Neural cell (in vitro differentiated cells): ENCODE data around the gene SLC25A18. TPM values are rescaled to one million over a fixed set of nuclear protein-coding genes. Genes with fewer than 3 reads are reported as not detected.

ENCODE experiments used
- H2AFZ ChIP-seq: fragments of 200-600, 300-800 bp; sonication (generic), shearing (Covaris generic); 2 replicates; pipeline ENCODE4 v1.6.0; 2014; ENCODE audit warnings: low read depth, mild to moderate bottlenecking, antibody characterized with exemption, low read length, moderate library complexity
- H3F3A ChIP-seq: fragments of 200-600 bp; shearing (Covaris generic); 2 replicates; pipeline ENCODE4 v1.6.1; 2016; ENCODE audit warnings: mild to moderate bottlenecking, moderate library complexity, mixed read lengths, antibody characterized with exemption, low read length; ENCODE audit not compliant: insufficient read depth, poor library complexity, severe bottlenecking
- H3K27ac ChIP-seq: fragments of 200-600, 300-800 bp; sonication (generic), shearing (Covaris generic); 2 replicates; pipeline ENCODE4 v1.5.1; 2014; ENCODE audit warnings: mild to moderate bottlenecking, low read length, moderate library complexity
- H3K27me3 ChIP-seq: fragments of 300-800, 200-600 bp; sonication (generic), shearing (Covaris generic); 2 replicates; pipeline ENCODE4 v1.6.0; 2014; ENCODE audit warnings: mild to moderate bottlenecking, low read depth, low read length, moderate library complexity; ENCODE audit not compliant: insufficient read depth
- H3K36me3 ChIP-seq: fragments of 300-800, 200-600 bp; sonication (generic), shearing (Covaris generic); 2 replicates; pipeline ENCODE4 v1.5.1; 2014; ENCODE audit warnings: mild to moderate bottlenecking, antibody characterized with exemption, low read length, moderate library complexity; ENCODE audit not compliant: insufficient read depth
- H3K4me2 ChIP-seq: fragments of 300-800, 200-600 bp; sonication (generic), shearing (Covaris generic); 2 replicates; pipeline ENCODE4 v1.6.0; 2014; ENCODE audit warnings: mild to moderate bottlenecking, low read length
- H3K4me3 ChIP-seq: fragments of 300-800, 200-600 bp; sonication (generic), shearing (Covaris generic); 2 replicates; pipeline ENCODE4 v1.5.1; 2014; ENCODE audit warnings: mild to moderate bottlenecking, low read length, moderate library complexity
- H3K79me2 ChIP-seq: fragments of 200-600 bp; shearing (Covaris generic); replicated peaks from 2 replicates; pipeline ENCODE4 v1.6.0; 2014; ENCODE audit warnings: mild to moderate bottlenecking, low read length, moderate library complexity; ENCODE audit not compliant: insufficient read depth
- H3K9ac ChIP-seq: fragments of 300-800, 200-600 bp; sonication (generic), shearing (Covaris generic); 2 replicates; pipeline ENCODE4 v1.6.1; 2016; ENCODE audit warnings: mild to moderate bottlenecking, low read length, mixed read lengths
- H3K9me2 ChIP-seq: fragments of 200-600 bp; shearing (Covaris generic); 2 replicates; pipeline ENCODE4 v1.6.1; 2016; ENCODE audit warnings: mild to moderate bottlenecking, low read length, mixed read lengths; ENCODE audit not compliant: insufficient read depth
- H3K9me3 ChIP-seq: fragments of 200-600, 300-800 bp; sonication (generic), shearing (Covaris generic); 2 replicates; pipeline ENCODE4 v1.6.1; 2016; ENCODE audit warnings: mild to moderate bottlenecking, mixed run types, low read length, moderate library complexity, mixed read lengths
- H4K20me1 ChIP-seq: fragments of 200-600 bp; shearing (Covaris generic); 2 replicates; pipeline ENCODE4 v1.6.1; 2016; ENCODE audit warnings: mild to moderate bottlenecking, mixed run types; ENCODE audit not compliant: insufficient read depth
- EP300 ChIP-seq: fragments of 450-650 bp; conservative IDR thresholded peaks from 2 replicates; pipeline ENCODE4 v1.6.1; 2014; ENCODE audit warnings: antibody characterized with exemption, mild to moderate bottlenecking, moderate library complexity; ENCODE audit not compliant: poor library complexity, severe bottlenecking
- EZH2 ChIP-seq: fragments of 200-600, 300-800 bp; shearing (Covaris generic), sonication (generic); IDR thresholded peaks from 2 replicates; pipeline ENCODE4 v1.6.1; 2014; ENCODE audit warnings: antibody characterized with exemption, low read length, borderline replicate concordance, mild to moderate bottlenecking; ENCODE audit not compliant: insufficient read depth, poor library complexity, severe bottlenecking
- MXI1 ChIP-seq: fragments of 450-650 bp; conservative IDR thresholded peaks from 2 replicates; pipeline ENCODE4 v1.6.1; 2014; ENCODE audit warnings: antibody characterized with exemption, mild to moderate bottlenecking; ENCODE audit not compliant: poor library complexity, severe bottlenecking
- POLR2AphosphoS5 ChIP-seq: IDR thresholded peaks from 2 replicates; pipeline ENCODE4 v1.6.1; 2012
- RAD21 ChIP-seq: fragments of 450-650 bp; conservative IDR thresholded peaks from 2 replicates; pipeline ENCODE4 v1.6.1; 2014; ENCODE audit warnings: antibody characterized with exemption, mild to moderate bottlenecking, moderate library complexity
- SMC3 ChIP-seq: fragments of 450-650 bp; conservative IDR thresholded peaks from 2 replicates; pipeline ENCODE4 v1.6.1; 2014; ENCODE audit warnings: antibody characterized with exemption, mild to moderate bottlenecking, moderate library complexity; ENCODE audit not compliant: poor library complexity
- TAF1 ChIP-seq: IDR thresholded peaks from 2 replicates; pipeline ENCODE4 v1.6.1; 2012; ENCODE audit warnings: low read depth
- polyA plus RNA-seq: library from polyadenylated mRNA; depleted of rRNA; stranded (reverse); fragments of >200 nt; gene quantifications from 2 replicates; pipeline ENCODE4 v1.2.3, GENCODE V29; 2014
- TF ChIP-seq, protein P1 (sequence below): fragments of 450-650 bp; IDR thresholded peaks from 2 replicates; pipeline ENCODE4 v1.5.1; 2014; ENCODE audit warnings: antibody characterized with exemption, mild to moderate bottlenecking, moderate library complexity; ENCODE audit not compliant: poor library complexity, severe bottlenecking
- TF ChIP-seq, protein P2 (sequence below): IDR thresholded peaks from 2 replicates; pipeline ENCODE4 v1.6.1; 2012; ENCODE audit warnings: borderline replicate concordance

SLC25A18 gene
- polyA plus RNA-seq, 1 donor from 2014 or later = 0.28 TPM

DNA sequence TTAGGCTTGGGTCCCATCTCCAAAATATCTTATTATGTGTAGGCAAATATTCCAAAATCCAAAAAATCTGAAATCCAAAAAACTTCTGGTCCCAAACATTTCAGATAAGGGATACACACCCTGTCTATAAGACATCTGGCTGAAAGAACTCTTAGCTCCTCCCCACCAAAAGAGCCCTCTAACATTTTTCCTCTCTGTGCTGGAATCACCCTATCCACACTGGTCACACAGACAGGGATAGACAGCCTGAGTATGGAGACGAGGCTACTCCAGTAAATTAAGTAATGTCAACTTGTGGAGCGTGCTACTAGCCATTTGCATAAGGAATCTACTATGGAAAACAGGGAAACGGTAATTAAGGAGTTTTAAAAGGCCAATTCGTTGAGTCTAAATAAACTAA is 40.4 kb downstream of the SLC25A18 start:
- no peak overlapping the region for H2AFZ ChIP-seq
- no peaks in the 10 kb centered on the region for H3K79me2 ChIP-seq
- no peak overlapping the region for H3K4me3 ChIP-seq
- H3K9me3 ChIP-seq = no peaks in the 10 kb centered on the region
- H3K9me2 ChIP-seq = no peaks in the 10 kb centered on the region
- H3K27ac ChIP-seq = no peak overlapping the region
- TF ChIP-seq TAF1 = no peak
- no peak for TF ChIP-seq RAD21
- TF ChIP-seq EP300 = no peak
- TF ChIP-seq, protein P1, sequence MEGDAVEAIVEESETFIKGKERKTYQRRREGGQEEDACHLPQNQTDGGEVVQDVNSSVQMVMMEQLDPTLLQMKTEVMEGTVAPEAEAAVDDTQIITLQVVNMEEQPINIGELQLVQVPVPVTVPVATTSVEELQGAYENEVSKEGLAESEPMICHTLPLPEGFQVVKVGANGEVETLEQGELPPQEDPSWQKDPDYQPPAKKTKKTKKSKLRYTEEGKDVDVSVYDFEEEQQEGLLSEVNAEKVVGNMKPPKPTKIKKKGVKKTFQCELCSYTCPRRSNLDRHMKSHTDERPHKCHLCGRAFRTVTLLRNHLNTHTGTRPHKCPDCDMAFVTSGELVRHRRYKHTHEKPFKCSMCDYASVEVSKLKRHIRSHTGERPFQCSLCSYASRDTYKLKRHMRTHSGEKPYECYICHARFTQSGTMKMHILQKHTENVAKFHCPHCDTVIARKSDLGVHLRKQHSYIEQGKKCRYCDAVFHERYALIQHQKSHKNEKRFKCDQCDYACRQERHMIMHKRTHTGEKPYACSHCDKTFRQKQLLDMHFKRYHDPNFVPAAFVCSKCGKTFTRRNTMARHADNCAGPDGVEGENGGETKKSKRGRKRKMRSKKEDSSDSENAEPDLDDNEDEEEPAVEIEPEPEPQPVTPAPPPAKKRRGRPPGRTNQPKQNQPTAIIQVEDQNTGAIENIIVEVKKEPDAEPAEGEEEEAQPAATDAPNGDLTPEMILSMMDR = no peak
- TF ChIP-seq, protein P2, sequence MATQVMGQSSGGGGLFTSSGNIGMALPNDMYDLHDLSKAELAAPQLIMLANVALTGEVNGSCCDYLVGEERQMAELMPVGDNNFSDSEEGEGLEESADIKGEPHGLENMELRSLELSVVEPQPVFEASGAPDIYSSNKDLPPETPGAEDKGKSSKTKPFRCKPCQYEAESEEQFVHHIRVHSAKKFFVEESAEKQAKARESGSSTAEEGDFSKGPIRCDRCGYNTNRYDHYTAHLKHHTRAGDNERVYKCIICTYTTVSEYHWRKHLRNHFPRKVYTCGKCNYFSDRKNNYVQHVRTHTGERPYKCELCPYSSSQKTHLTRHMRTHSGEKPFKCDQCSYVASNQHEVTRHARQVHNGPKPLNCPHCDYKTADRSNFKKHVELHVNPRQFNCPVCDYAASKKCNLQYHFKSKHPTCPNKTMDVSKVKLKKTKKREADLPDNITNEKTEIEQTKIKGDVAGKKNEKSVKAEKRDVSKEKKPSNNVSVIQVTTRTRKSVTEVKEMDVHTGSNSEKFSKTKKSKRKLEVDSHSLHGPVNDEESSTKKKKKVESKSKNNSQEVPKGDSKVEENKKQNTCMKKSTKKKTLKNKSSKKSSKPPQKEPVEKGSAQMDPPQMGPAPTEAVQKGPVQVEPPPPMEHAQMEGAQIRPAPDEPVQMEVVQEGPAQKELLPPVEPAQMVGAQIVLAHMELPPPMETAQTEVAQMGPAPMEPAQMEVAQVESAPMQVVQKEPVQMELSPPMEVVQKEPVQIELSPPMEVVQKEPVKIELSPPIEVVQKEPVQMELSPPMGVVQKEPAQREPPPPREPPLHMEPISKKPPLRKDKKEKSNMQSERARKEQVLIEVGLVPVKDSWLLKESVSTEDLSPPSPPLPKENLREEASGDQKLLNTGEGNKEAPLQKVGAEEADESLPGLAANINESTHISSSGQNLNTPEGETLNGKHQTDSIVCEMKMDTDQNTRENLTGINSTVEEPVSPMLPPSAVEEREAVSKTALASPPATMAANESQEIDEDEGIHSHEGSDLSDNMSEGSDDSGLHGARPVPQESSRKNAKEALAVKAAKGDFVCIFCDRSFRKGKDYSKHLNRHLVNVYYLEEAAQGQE = no peak
- no peak for TF ChIP-seq EZH2
- no peak for TF ChIP-seq POLR2AphosphoS5
- TF ChIP-seq SMC3 = no peak
- TF ChIP-seq MXI1 = no peak
- no peak overlapping the region for H3K4me2 ChIP-seq
- H4K20me1 ChIP-seq = no peaks in the 10 kb centered on the region
- no peaks in the 10 kb centered on the region for H3F3A ChIP-seq
- no peaks in the 10 kb centered on the region for H3K36me3 ChIP-seq
- H3K27me3 ChIP-seq = no peaks in the 10 kb centered on the region
- H3K9ac ChIP-seq = no peak overlapping the region

DNA sequence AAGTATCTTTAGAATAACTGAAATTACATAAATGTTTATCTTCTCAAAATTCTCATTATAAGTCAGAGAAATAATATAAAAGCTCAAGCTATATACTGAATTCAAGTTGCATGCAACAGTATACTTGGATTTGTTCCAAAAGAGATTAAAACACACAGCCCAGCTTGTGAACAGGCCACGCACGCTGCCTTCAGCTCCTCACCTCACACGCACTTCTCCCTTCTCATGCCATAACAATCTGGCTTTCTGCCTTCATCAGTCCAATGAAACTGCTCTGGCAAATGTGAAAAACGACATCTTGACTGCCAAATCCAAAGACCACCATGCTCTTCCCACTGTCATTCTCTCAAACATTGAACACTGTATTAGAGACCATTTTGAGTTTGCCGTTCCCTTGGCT is 43.2 kb downstream of the SLC25A18 start:
- Histone ChIP-seq H3K27ac (no peak overlapping the region), H3K4me2 (no peak overlapping the region), H2AFZ (no peak overlapping the region), H3K27me3 (no peaks in the 10 kb centered on the region), H3K79me2 (no peaks in the 10 kb centered on the region), H3K9me3 (no peaks in the 10 kb centered on the region), H3K9ac (no peak overlapping the region), H4K20me1 (no peaks in the 10 kb centered on the region), H3F3A (no peaks in the 10 kb centered on the region), H3K9me2 (no peaks in the 10 kb centered on the region), H3K36me3 (no peaks in the 10 kb centered on the region), H3K4me3 (no peak overlapping the region)
- TF ChIP-seq SMC3 = no peak
- TF ChIP-seq MXI1 = no peak
- no peak for TF ChIP-seq EZH2
- no peak for TF ChIP-seq EP300
- TF ChIP-seq POLR2AphosphoS5 = no peak
- TF ChIP-seq, protein P1 = no peak
- no peak for TF ChIP-seq RAD21
- TF ChIP-seq, protein P2 = no peak
- TF ChIP-seq TAF1 = no peak
